ENCODE measurements around the gene PABPN1L. TPM values are rescaled to one million over a fixed set of nuclear protein-coding genes. Genes with fewer than 3 reads are reported as not detected.

The PABPN1L gene
- total RNA-seq, 4 donors from 2014 or later: not detected

GRCh38 chr16:88839026-88839529 lies 27.4 kb downstream of the PABPN1L start:
- Histone ChIP-seq H3K4me1 (no peaks in the 10 kb centered on the region), H3K4me3 (no peak overlapping the region), H3K27me3 (no peaks in the 10 kb centered on the region), H3K9me3 (no peaks in the 10 kb centered on the region), H3K36me3 (peaks cover 24 to 83% (median 63%) of the 10 kb centered on the region in 4 donors), H3K27ac (replicated peaks in 1 of 4) (no peak overlapping the region)
- intact Hi-C loops (cut with DNase I): no loop called here
- no peak for TF ChIP-seq POLR2AphosphoS5 (IDR thresholded peaks at IDR 0.05)
- TF ChIP-seq POLR2A (IDR thresholded peaks at IDR 0.05; ENCODE audit: low read depth): no peak
- TF ChIP-seq CTCF (IDR thresholded peaks at IDR 0.05): no peak
- no peak for TF ChIP-seq EP300 (IDR thresholded peaks at IDR 0.05)
- no peak for DNase-seq (ENCODE audit: extremely low spot score)
- WGBS: 90% methylated on average over 28 of the region's 39 CpGs

GRCh38 chr16:88838566-88838965 lies 27.9 kb downstream of the PABPN1L start:
- Histone ChIP-seq H3K9me3 (no peaks in the 10 kb centered on the region), H3K27ac (replicated peaks in 1 of 4) (no peak overlapping the region), H3K36me3 (peaks cover 24 to 81% (median 63%) of the 10 kb centered on the region in 4 donors), H3K4me1 (no peaks in the 10 kb centered on the region), H3K27me3 (no peaks in the 10 kb centered on the region), H3K4me3 (no peak overlapping the region)
- DNase-seq (ENCODE audit: extremely low spot score): no peak
- 85% methylated on average over 19 of the region's 19 CpGs for WGBS
- no peak for TF ChIP-seq CTCF (IDR thresholded peaks at IDR 0.05)
- no peak for TF ChIP-seq POLR2A (IDR thresholded peaks at IDR 0.05; ENCODE audit: low read depth)
- TF ChIP-seq EP300 (IDR thresholded peaks at IDR 0.05): no peak
- no peak for TF ChIP-seq POLR2AphosphoS5 (IDR thresholded peaks at IDR 0.05)
- intact Hi-C loops (cut with DNase I): no loop called here

- no peak for DNase-seq (ENCODE audit: extremely low spot score)
- intact Hi-C loops (cut with DNase I): no loop called here
- no peaks in the 10 kb centered on the region for H3K4me1 ChIP-seq
- H3K4me3 ChIP-seq: no peak overlapping the region
- TF ChIP-seq EP300 (IDR thresholded peaks at IDR 0.05) (no peak), CTCF (IDR thresholded peaks at IDR 0.05) (no peak), POLR2A (IDR thresholded peaks at IDR 0.05; ENCODE audit: low read depth) (no peak), POLR2AphosphoS5 (IDR thresholded peaks at IDR 0.05) (no peak)
- WGBS: 93% methylated on average over 18 of the region's 20 CpGs
- H3K27ac ChIP-seq (replicated peaks in 1 of 4): no peak overlapping the region
- no peaks in the 10 kb centered on the region for H3K9me3 ChIP-seq
- H3K27me3 ChIP-seq: no peaks in the 10 kb centered on the region
- H3K36me3 ChIP-seq: peaks cover 24 to 74% (median 61%) of the 10 kb centered on the region in 4 donors
Measured at GRCh38 chr16:88837806-88838205, 28.7 kb downstream of the PABPN1L start.

DNA sequence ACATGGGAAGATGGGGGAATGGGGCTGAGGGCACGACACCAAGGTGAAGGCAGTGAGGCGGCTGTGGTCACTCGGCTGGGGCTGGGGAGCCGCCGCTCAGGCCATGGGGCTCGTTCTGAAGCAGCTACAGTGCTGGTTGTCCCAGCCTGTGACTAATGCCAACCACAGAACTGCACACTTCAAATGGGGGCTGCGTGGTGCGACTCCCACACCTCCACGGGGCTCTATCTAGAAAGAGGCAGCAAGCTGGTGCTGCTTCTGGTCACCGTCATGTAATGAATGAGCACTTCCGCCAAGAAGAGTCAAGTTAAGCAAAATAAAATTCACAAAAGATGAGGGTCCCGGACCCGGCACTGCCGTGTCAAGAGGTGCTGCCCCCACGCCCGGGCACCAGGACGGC lies 29.7 kb downstream of the PABPN1L start:
- Histone ChIP-seq H3K9me3 (no peaks in the 10 kb centered on the region), H3K4me1 (no peaks in the 10 kb centered on the region), H3K4me3 (no peak overlapping the region), H3K36me3 (peaks cover 24 to 66% (median 54%) of the 10 kb centered on the region in 4 donors), H3K27ac (replicated peaks in 1 of 4) (no peak overlapping the region), H3K27me3 (no peaks in the 10 kb centered on the region)
- 90% methylated on average over 16 of the region's 17 CpGs for WGBS
- no peak for DNase-seq (ENCODE audit: extremely low spot score)
- TF ChIP-seq POLR2AphosphoS5 (IDR thresholded peaks at IDR 0.05): no peak
- intact Hi-C loops (cut with DNase I): no loop called here

GRCh38 chr16:88835818-88836217 lies 30.6 kb downstream of the PABPN1L start:
- Histone ChIP-seq H3K4me1 (no peaks in the 10 kb centered on the region), H3K27ac (replicated peaks in 1 of 4) (no peak overlapping the region), H3K27me3 (no peaks in the 10 kb centered on the region), H3K4me3 (no peak overlapping the region), H3K9me3 (no peaks in the 10 kb centered on the region), H3K36me3 (peaks cover 24 to 59% (median 48%) of the 10 kb centered on the region in 4 donors)
- DNase-seq (ENCODE audit: extremely low spot score): no peak
- intact Hi-C loops (cut with DNase I): no loop called here
- WGBS: 96% methylated on average over 15 of the region's 33 CpGs
- TF ChIP-seq POLR2A (IDR thresholded peaks at IDR 0.05; ENCODE audit: low read depth) (no peak), EP300 (IDR thresholded peaks at IDR 0.05) (no peak), POLR2AphosphoS5 (IDR thresholded peaks at IDR 0.05) (no peak), CTCF (IDR thresholded peaks at IDR 0.05) (no peak)

Data from esophagus muscularis mucosa (tissue), 4 donors.